A549 (cell line): ENCODE data around the gene PRLR. TPM values are rescaled to one million over a fixed set of nuclear protein-coding genes. Genes with fewer than 3 reads are reported as not detected.

Source experiments
- ATAC-seq, 2 experiments: fragments of 200-7000 bp in 1 of 2; fragments of >200 bp in 1 of 2; cut with Nextera tagmentation in 1 of 2; cut with Tn5 transposase in 1 of 2; 3 replicates each; pipeline versions ENCODE4 v1.8.0 to v1.9.1; 2018 to 2020; ENCODE audit warnings: mild to moderate bottlenecking in 1 of 2, moderate library complexity in 1 of 2
- CTCF ChIA-PET: fragments of 300-600 bp; sonication (Branson Sonifier 250); formaldehyde crosslinking; extraction: SDS; loops from one replicate; lab custom pipeline; 2021; ENCODE audit warnings: antibody characterized with exemption, inconsistent platforms; lab: Yijun Ruan, JAX
- POLR2A ChIA-PET: fragments of 350-600 bp; formaldehyde crosslinking; extraction: SDS; loops from one replicate; lab custom pipeline; 2021; ENCODE audit warnings: antibody characterized with exemption, inconsistent platforms; lab: Yijun Ruan, JAX
- DNase-seq, 2 experiments: peaks; one replicate each; pipeline versions ENCODE4 v3.0.0 to v3.0.0-alpha.2; 2011 to 2016; ENCODE audit warnings: low read depth in 1 of 2, low spot score in 1 of 2
- FAIRE-seq: peaks from 2 replicates; lab custom pipeline; 2011; peaks lifted over from hg19 to GRCh38; lab: Jason Lieb, UNC
- H3K27ac ChIP-seq, 2 experiments: fragments of >200 bp; sonication (Bioruptor Twin); formaldehyde crosslinking; 3 replicates each; pipeline ENCODE4 v1.5.1; 2016 to 2017
- H3K4me1 ChIP-seq: fragments of >200 bp; sonication (Bioruptor Twin); formaldehyde crosslinking; 3 replicates; pipeline ENCODE4 v1.6.1; 2016
- H3K4me2 ChIP-seq: fragments of >200 bp; sonication (Bioruptor Twin); formaldehyde crosslinking; 3 replicates; pipeline ENCODE4 v1.6.1; 2016
- H3K4me3 ChIP-seq: fragments of >200 bp; sonication (Bioruptor Twin); formaldehyde crosslinking; 3 replicates; pipeline ENCODE4 v1.5.1; 2016
- H3K9me3 ChIP-seq: fragments of >200 bp; sonication (Bioruptor Twin); formaldehyde crosslinking; 3 replicates; pipeline ENCODE4 v1.6.1; 2016
- BHLHE40 ChIP-seq: IDR thresholded peaks from 2 replicates; pipeline ENCODE4 v1.6.1; 2012; ENCODE audit warnings: low read depth, low read length, inconsistent platforms
- CBX2 ChIP-seq: fragments of 200-600 bp; sonication (generic); IDR thresholded peaks from 2 replicates; pipeline ENCODE4 v1.6.1; 2016; ENCODE audit warnings: low read depth, mild to moderate bottlenecking, borderline replicate concordance
- CBX8 ChIP-seq: fragments of 200-600 bp; sonication (generic); IDR thresholded peaks from 2 replicates; pipeline ENCODE4 v1.6.1; 2016
- CEBPB ChIP-seq, 2 experiments: fragments of >200 bp in 1 of 2; sonication (Bioruptor Twin) in 1 of 2; formaldehyde crosslinking in 1 of 2; IDR thresholded peaks; 2 replicates each; pipeline ENCODE4 v1.6.1; 2012 to 2016
- CHD2 ChIP-seq: fragments of 150-350 bp; IDR thresholded peaks from 2 replicates; pipeline ENCODE4 v1.6.1; 2014; ENCODE audit warnings: low read length; ENCODE audit not compliant: partially characterized antibody
- CHD4 ChIP-seq: fragments of 200-600 bp; sonication (generic); IDR thresholded peaks from 2 replicates; pipeline ENCODE4 v1.6.1; 2016; ENCODE audit warnings: antibody characterized with exemption, mild to moderate bottlenecking, borderline replicate concordance
- EHF ChIP-seq: fragments of 250-450 bp; sonication (Bioruptor Pico); IDR thresholded peaks from 2 replicates; pipeline ENCODE4 v1.5.0; 2020; ENCODE audit warnings: mild to moderate bottlenecking
- FOSL2 ChIP-seq, 2 experiments: fragments of 450-650 bp in 1 of 2; fragments of >200 bp in 1 of 2; sonication (Bioruptor Twin) in 1 of 2; formaldehyde crosslinking; IDR thresholded peaks; 2 replicates each; pipeline versions ENCODE4 v1.5.0 to v1.6.1; 2016 to 2020; ENCODE audit warnings: mild to moderate bottlenecking in 1 of 2, moderate library complexity in 1 of 2
- HDAC2 ChIP-seq: fragments of 200-600 bp; sonication (generic); IDR thresholded peaks from 2 replicates; pipeline ENCODE4 v1.6.1; 2016
- HOXA7 ChIP-seq: fragments of 250-450 bp; sonication (Bioruptor Pico); IDR thresholded peaks from 2 replicates; pipeline ENCODE4 v1.5.0; 2020; ENCODE audit warnings: mild to moderate bottlenecking, moderate library complexity
- JUNB ChIP-seq: fragments of >200 bp; sonication (Bioruptor Twin); formaldehyde crosslinking; IDR thresholded peaks from 2 replicates; pipeline ENCODE4 v1.6.1; 2016
- MAZ ChIP-seq: fragments of 150-350 bp; IDR thresholded peaks from 2 replicates; pipeline ENCODE4 v1.6.1; 2014; ENCODE audit warnings: antibody characterized with exemption, low read depth, low read length, borderline replicate concordance
- MYC ChIP-seq: IDR thresholded peaks from 2 replicates; pipeline ENCODE4 v1.6.1; 2012; ENCODE audit warnings: mild to moderate bottlenecking, inconsistent platforms, low read length, improper control_type of control experiment, borderline replicate concordance
- NFE2L2 ChIP-seq: fragments of 150-350 bp; conservative IDR thresholded peaks from 2 replicates; pipeline ENCODE4 v1.6.1; 2014; ENCODE audit warnings: low read length
- NR3C1 ChIP-seq: fragments of >200 bp; sonication (Bioruptor Twin); formaldehyde crosslinking; IDR thresholded peaks from 3 replicates; pipeline ENCODE4 v1.6.1; 2017
- PHF8 ChIP-seq: fragments of 200-600 bp; sonication (generic); IDR thresholded peaks from 2 replicates; pipeline ENCODE4 v1.6.1; 2016; ENCODE audit warnings: low read depth, mild to moderate bottlenecking, antibody characterized with exemption, moderate library complexity, borderline replicate concordance
- POLR2AphosphoS2 ChIP-seq: conservative IDR thresholded peaks from 2 replicates; pipeline ENCODE4 v1.6.1; 2012; ENCODE audit warnings: low read length, improper control_type of control experiment, inconsistent platforms
- RNF2 ChIP-seq: fragments of 200-600 bp; sonication (generic); IDR thresholded peaks from 2 replicates; pipeline ENCODE4 v1.6.1; 2016; ENCODE audit warnings: low read depth, mild to moderate bottlenecking, antibody characterized with exemption, moderate library complexity, borderline replicate concordance
- SMC3 ChIP-seq: fragments of >200 bp; sonication (Bioruptor Twin); formaldehyde crosslinking; IDR thresholded peaks from 3 replicates; pipeline ENCODE4 v1.6.1; 2018; ENCODE audit warnings: inconsistent platforms
- TP53 ChIP-seq: fragments of 250-450 bp; sonication (Bioruptor Pico); IDR thresholded peaks from 2 replicates; pipeline ENCODE4 v1.5.0; 2021; ENCODE audit warnings: mild to moderate bottlenecking, moderate library complexity
- ZC3H11A ChIP-seq: fragments of 450-650 bp; IDR thresholded peaks from 2 replicates; pipeline ENCODE4 v1.6.1; 2014; ENCODE audit warnings: antibody characterized with exemption, mild to moderate bottlenecking
- ZFP36 ChIP-seq: fragments of 450-650 bp; IDR thresholded peaks from 2 replicates; pipeline ENCODE4 v1.6.1; 2014; ENCODE audit warnings: borderline replicate concordance; ENCODE audit not compliant: partially characterized antibody
- WGBS: methylation state at CpG from one replicate; pipeline ENCODE4 v1.1.6; 2017; ENCODE audit errors: missing lambda C conversion rate; 5-methylcytosine and 5-hydroxymethylcytosine counted together
- polyA plus RNA-seq, 4 experiments: library from polyadenylated mRNA; depleted of rRNA in 3 of 4; stranded (reverse); fragments of >200 nt; fragmentation: RNase III in 1 of 4; extraction: RNeasy Plus Mini Kit Qiagen cat#74134 plus additional on column Dnase treatment in 1 of 4; gene quantifications; 2 replicates in 3 of 4; 3 replicates in 1 of 4; pipeline ENCODE4 v1.2.3, GENCODE V29; 2011 to 2017
- TF ChIP-seq, protein P1 (sequence below): fragments of 150-350 bp; IDR thresholded peaks from 2 replicates; pipeline ENCODE4 v1.6.1; 2014; ENCODE audit warnings: low read depth, mild to moderate bottlenecking, low read length
- TF ChIP-seq, protein P2 (sequence below): IDR thresholded peaks from 2 replicates; pipeline ENCODE4 v1.6.1; 2012
- TF ChIP-seq, protein P3 (sequence below): fragments of >200 bp; sonication (Bioruptor Twin); formaldehyde crosslinking; IDR thresholded peaks from 3 replicates; pipeline ENCODE4 v1.5.1; 2016

PRLR gene
- polyA plus RNA-seq, 2 of the 4 experiments (the other 2 are of a cell fraction), result 0.09 TPM; not detected in 1

DNA sequence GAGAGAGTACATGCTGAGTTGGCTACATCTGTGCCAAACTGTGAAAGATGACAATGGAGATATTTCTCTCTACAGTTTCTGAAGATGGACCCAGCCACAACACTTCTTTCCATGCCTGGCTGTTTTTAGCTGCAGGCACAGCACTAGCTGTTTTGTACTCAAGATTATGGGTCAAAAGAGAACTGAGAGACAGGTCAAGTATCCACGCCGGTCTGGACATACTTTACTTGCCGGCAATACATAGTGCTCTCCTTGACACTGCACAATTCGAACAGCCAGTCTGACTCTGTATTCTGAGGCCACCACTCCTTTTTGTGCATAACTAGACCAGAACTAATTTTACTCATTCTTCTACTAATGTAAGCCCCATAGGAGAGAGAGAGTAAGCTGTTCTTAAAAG, 2.6 kb downstream of the PRLR start:
- no peak for ATAC-seq
- no peak for DNase-seq
- 19% methylated on average over 4 of the region's 4 CpGs for WGBS
- H3K4me2 ChIP-seq, result no peak overlapping the region
- ChIA-PET POLR2A (no interaction called here), CTCF (interaction anchor here (0.6 to 1.3 kb wide), 2 partner anchors 424 to 563 kb away, joined by 3 read pairs; no protein-coding TSS in a partner anchor)
- TF ChIP-seq CHD2, result no peak
- TF ChIP-seq BHLHE40, result no peak
- TF ChIP-seq EHF (CRISPR knock-in tag), result no peak
- TF ChIP-seq HOXA7 (CRISPR knock-in tag), result no peak
- no peak for TF ChIP-seq MYC
- TF ChIP-seq TP53, result no peak
- no peak for TF ChIP-seq NR3C1
- no peak for TF ChIP-seq PHF8
- TF ChIP-seq RNF2, result no peak
- TF ChIP-seq FOSL2 (IDR thresholded peaks at IDR 0.05), result no peak
- no peak for TF ChIP-seq FOSL2 (CRISPR knock-in tag; IDR thresholded peaks at IDR 0.05)
- TF ChIP-seq CBX8, result no peak
- TF ChIP-seq CHD4, result no peak
- no peak for TF ChIP-seq JUNB
- no peak for TF ChIP-seq SMC3
- TF ChIP-seq, protein P1, sequence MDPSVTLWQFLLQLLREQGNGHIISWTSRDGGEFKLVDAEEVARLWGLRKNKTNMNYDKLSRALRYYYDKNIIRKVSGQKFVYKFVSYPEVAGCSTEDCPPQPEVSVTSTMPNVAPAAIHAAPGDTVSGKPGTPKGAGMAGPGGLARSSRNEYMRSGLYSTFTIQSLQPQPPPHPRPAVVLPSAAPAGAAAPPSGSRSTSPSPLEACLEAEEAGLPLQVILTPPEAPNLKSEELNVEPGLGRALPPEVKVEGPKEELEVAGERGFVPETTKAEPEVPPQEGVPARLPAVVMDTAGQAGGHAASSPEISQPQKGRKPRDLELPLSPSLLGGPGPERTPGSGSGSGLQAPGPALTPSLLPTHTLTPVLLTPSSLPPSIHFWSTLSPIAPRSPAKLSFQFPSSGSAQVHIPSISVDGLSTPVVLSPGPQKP, result no peak
- no peak for TF ChIP-seq MAZ
- TF ChIP-seq HDAC2, result no peak
- no peak for TF ChIP-seq CBX2
- TF ChIP-seq POLR2AphosphoS2, result no peak
- peaks cover 10% of the 10 kb centered on the region; the same call in 2 of the 3 replicates for H3K4me1 ChIP-seq
- no peak overlapping the region for H3K4me3 ChIP-seq
- H3K27ac ChIP-seq, result no peak overlapping the region
- H3K9me3 ChIP-seq, result no peaks in the 10 kb centered on the region
- no peak for FAIRE-seq

DNA sequence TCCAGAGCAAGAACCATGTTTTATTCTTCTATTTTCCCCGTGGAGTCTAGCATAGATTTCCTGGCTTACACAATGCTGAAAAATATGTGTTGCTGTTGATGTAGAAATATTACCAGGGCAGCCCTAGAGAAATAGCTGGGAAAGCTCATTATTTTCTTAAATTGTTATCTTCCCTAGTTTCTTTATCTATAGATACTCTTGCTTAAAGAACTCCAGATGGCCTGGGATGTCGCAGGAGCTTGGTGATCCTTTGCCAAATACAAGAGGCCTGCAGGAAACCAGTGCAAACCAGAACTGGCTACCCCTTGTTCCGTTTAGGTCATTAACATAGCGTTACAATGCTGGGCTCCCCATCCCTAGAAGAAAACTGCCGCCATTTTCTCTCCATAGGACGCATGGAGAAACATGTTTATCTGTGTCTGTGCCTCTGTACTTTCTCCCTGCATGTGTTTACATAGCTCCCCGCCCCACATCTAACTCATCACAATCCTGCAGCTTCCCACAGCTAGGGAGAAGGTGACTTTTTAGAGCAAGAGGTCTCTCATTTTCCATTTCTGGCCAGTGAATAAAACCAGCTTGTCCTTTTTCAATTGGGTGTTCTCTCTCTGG, 6.4 kb downstream of the PRLR start:
- POLR2A ChIA-PET, result no interaction called here
- DNase-seq (no peak), ATAC-seq (no peak), FAIRE-seq (no peak)
- TF ChIP-seq CEBPB (IDR thresholded peaks at IDR 0.05) (no peak), JUNB (no peak), ZFP36 (no peak), ZC3H11A (no peak), MYC (no peak), HDAC2 (no peak), NFE2L2 (no peak)
- TF ChIP-seq, protein P2, sequence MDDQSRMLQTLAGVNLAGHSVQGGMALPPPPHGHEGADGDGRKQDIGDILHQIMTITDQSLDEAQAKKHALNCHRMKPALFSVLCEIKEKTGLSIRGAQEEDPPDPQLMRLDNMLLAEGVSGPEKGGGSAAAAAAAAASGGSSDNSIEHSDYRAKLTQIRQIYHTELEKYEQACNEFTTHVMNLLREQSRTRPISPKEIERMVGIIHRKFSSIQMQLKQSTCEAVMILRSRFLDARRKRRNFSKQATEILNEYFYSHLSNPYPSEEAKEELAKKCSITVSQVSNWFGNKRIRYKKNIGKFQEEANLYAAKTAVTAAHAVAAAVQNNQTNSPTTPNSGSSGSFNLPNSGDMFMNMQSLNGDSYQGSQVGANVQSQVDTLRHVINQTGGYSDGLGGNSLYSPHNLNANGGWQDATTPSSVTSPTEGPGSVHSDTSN, result no peak
- TF ChIP-seq, protein P3, sequence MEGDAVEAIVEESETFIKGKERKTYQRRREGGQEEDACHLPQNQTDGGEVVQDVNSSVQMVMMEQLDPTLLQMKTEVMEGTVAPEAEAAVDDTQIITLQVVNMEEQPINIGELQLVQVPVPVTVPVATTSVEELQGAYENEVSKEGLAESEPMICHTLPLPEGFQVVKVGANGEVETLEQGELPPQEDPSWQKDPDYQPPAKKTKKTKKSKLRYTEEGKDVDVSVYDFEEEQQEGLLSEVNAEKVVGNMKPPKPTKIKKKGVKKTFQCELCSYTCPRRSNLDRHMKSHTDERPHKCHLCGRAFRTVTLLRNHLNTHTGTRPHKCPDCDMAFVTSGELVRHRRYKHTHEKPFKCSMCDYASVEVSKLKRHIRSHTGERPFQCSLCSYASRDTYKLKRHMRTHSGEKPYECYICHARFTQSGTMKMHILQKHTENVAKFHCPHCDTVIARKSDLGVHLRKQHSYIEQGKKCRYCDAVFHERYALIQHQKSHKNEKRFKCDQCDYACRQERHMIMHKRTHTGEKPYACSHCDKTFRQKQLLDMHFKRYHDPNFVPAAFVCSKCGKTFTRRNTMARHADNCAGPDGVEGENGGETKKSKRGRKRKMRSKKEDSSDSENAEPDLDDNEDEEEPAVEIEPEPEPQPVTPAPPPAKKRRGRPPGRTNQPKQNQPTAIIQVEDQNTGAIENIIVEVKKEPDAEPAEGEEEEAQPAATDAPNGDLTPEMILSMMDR, result no peak
- no peak overlapping the region for H3K27ac ChIP-seq
- H3K4me1 ChIP-seq, result no peaks in the 10 kb centered on the region
- H3K9me3 ChIP-seq, result no peaks in the 10 kb centered on the region
- no peak overlapping the region for H3K4me3 ChIP-seq
- 4% methylated on average over 7 of the region's 7 CpGs for WGBS
- H3K4me2 ChIP-seq, result no peak overlapping the region
- CTCF ChIA-PET, result interaction anchor here (1.2 kb wide), 1 partner anchor 703 kb away, joined by 3 read pairs; no protein-coding TSS in a partner anchor
